Measurements from ENCODE around the gene GFPT1. TPM values are rescaled to one million over a fixed set of nuclear protein-coding genes. Genes with fewer than 3 reads are reported as not detected.

GFPT1 gene
- polyA plus RNA-seq, 3 donors, result 3.6 to 4.5 (median 3.7) TPM

- Mint-ChIP-seq H3K9me3 (no peaks in the 10 kb centered on the region), H3K27ac (no peak overlapping the region), H3K4me3 (no peak overlapping the region), H3K4me1 (peaks cover 2% of the 10 kb centered on the region), H3K27me3 (ENCODE audit: low read depth in 3 of 3) (peaks cover 0 to 1% (median 0%) of the 10 kb centered on the region in 3 donors), H3K36me3 (peaks cover 55 to 69% of the 10 kb centered on the region in 2 donors)
- Histone ChIP-seq H3K4me3 (replicated peaks in 1 of 3; ENCODE audit: low read depth in 2 of 3, low read length in 3 of 3) (no peak overlapping the region), H3K36me3 (replicated peaks in 1 of 2; ENCODE audit: control insufficient read depth in 1 of 2, insufficient read depth in 2 of 2, low read length in 2 of 2) (peaks cover 16 to 58% of the 10 kb centered on the region in 2 donors), H3K9me3 (replicated peaks in 1 of 2; ENCODE audit: control insufficient read depth in 1 of 2, insufficient read depth in 1 of 2, low read length in 2 of 2) (no peaks in the 10 kb centered on the region), H3K4me2 (replicated peaks; ENCODE audit: extremely low read depth, low read length, poor library complexity, severe bottlenecking) (no peak overlapping the region), H3K27ac (ENCODE audit: low read depth in 1 of 2, low read length in 2 of 2) (no peak overlapping the region), H3K27me3 (ENCODE audit: control insufficient read depth in 2 of 2, insufficient read depth in 2 of 2, low read length in 2 of 2) (no peaks in the 10 kb centered on the region), H3K9ac (ENCODE audit: insufficient read depth, low read length, poor library complexity, severe bottlenecking) (no peak overlapping the region), H2AFZ (ENCODE audit: insufficient read depth, low read depth, low read length, poor library complexity, severe bottlenecking) (no peak overlapping the region), H3K79me2 (ENCODE audit: insufficient read depth, low read length) (no peaks in the 10 kb centered on the region), H3K4me1 (ENCODE audit: control insufficient read depth in 1 of 2, insufficient read depth in 2 of 2, low read length in 2 of 2) (no peaks in the 10 kb centered on the region), H4K20me1 (ENCODE audit: insufficient read depth, low read length) (no peaks in the 10 kb centered on the region)
- no peak for TF ChIP-seq CTCF (IDR thresholded peaks at IDR 0.05)
- intact Hi-C loops (cut with micrococcal nuclease), result no loop called here
- no peak for DNase-seq
These were observed 10.2 kb upstream of the GFPT1 start for GRCh38 chr2:69397234-69397633.

- no CpG with 5 or more reads among the region's 1 CpG for WGBS (ENCODE audit: insufficient coverage)
These were observed 8.8 kb upstream of the GFPT1 start for GRCh38 chr2:69395866-69396265.

More at GRCh38 chr2:69395866-69396265, 8.8 kb upstream of the GFPT1 start:
- Histone ChIP-seq H3K4me3 (replicated peaks in 1 of 3; ENCODE audit: low read depth in 2 of 3, low read length in 3 of 3) (no peak overlapping the region), H2AFZ (ENCODE audit: insufficient read depth, low read depth, low read length, poor library complexity, severe bottlenecking) (no peak overlapping the region), H3K36me3 (replicated peaks in 1 of 2; ENCODE audit: control insufficient read depth in 1 of 2, insufficient read depth in 2 of 2, low read length in 2 of 2) (peaks cover 15 to 49% of the 10 kb centered on the region in 2 donors), H3K4me1 (ENCODE audit: control insufficient read depth in 1 of 2, insufficient read depth in 2 of 2, low read length in 2 of 2) (peaks cover 3% of the 10 kb centered on the region in 2 donors), H3K79me2 (ENCODE audit: insufficient read depth, low read length) (no peaks in the 10 kb centered on the region), H3K27me3 (ENCODE audit: control insufficient read depth in 2 of 2, insufficient read depth in 2 of 2, low read length in 2 of 2) (no peaks in the 10 kb centered on the region), H3K27ac (ENCODE audit: low read depth in 1 of 2, low read length in 2 of 2) (no peak overlapping the region), H3K9me3 (replicated peaks in 1 of 2; ENCODE audit: control insufficient read depth in 1 of 2, insufficient read depth in 1 of 2, low read length in 2 of 2) (no peaks in the 10 kb centered on the region), H3K9ac (ENCODE audit: insufficient read depth, low read length, poor library complexity, severe bottlenecking) (no peak overlapping the region), H4K20me1 (ENCODE audit: insufficient read depth, low read length) (no peaks in the 10 kb centered on the region), H3K4me2 (replicated peaks; ENCODE audit: extremely low read depth, low read length, poor library complexity, severe bottlenecking) (no peak overlapping the region)
- intact Hi-C loops (cut with micrococcal nuclease), result no loop called here
- Mint-ChIP-seq H3K4me1 (peaks cover 5% of the 10 kb centered on the region), H3K36me3 (peaks cover 50 to 64% of the 10 kb centered on the region in 2 donors), H3K4me3 (no peak overlapping the region), H3K27ac (no peak overlapping the region), H3K27me3 (ENCODE audit: low read depth in 3 of 3) (peaks cover 0 to 1% (median 0%) of the 10 kb centered on the region in 3 donors), H3K9me3 (no peaks in the 10 kb centered on the region)
- TF ChIP-seq CTCF (IDR thresholded peaks at IDR 0.05), result no peak
- DNase-seq, result no peak
